ENCODE measurements around the gene TJP1. TPM values are rescaled to one million over a fixed set of nuclear protein-coding genes. Genes with fewer than 3 reads are reported as not detected.
A peak's percentile ranks its signal among the peaks of the same experiment; 100 is the strongest.
"Not testable (repeated sequence)": the region's sequence is repeated elsewhere in the genome, so short reads cannot be mapped to it uniquely, and the experiment has no call there.

TJP1 gene
- total and polyA plus RNA-seq, 9 of the 15 experiments (the other 6 are each of a cell fraction or from before 2014, with no cell fraction given) = 9.1 to 39.3 (median 28.0) TPM

DNA sequence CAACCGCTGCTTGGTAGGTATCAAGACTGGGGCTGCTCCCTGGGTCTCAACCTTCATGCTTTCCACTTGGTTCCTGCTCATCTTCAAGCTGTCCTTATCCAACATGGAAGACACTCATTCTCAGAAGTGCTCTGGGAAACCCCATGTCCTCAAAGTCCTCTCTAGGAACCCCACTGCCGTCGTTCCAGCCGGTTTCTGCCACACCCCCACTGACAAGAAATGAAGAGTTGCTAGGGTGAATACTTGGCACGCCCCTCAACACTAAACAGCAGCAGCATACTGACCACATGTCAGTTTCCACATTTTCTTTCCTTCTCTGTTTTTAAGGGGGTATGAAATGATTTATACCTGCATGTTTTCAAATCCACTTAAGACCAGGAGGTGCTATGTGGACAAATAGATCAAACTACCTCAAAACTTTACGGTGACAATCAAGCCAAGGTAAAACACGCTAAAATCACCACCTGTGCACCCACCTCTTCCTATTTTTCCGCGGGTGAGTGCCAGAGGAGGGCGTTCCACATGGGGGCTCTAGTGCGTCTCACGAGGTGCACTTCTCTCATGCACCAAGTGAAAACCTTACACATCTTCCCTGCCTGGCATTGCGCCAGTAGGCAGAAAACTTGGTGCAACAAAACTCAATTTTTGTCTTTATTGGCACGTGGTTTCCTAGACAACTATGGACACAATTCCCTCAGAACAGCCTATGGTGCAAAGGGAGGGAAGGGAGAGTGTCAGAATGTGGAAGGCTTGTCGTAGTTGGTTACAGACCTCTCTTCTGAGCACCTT is 125.1 kb downstream of the TJP1 start:
- no peak overlapping the region for H3K4me3 ChIP-seq
- no peaks in the 10 kb centered on the region for H3K4me1 ChIP-seq (replicated peaks in 1 of 2; ENCODE audit: control insufficient read depth in 2 of 2, insufficient read depth in 2 of 2, low read length in 2 of 2)
- CTCF ChIA-PET (ENCODE audit: low intra/inter-chr PET ratio) = no interaction called here

DNA sequence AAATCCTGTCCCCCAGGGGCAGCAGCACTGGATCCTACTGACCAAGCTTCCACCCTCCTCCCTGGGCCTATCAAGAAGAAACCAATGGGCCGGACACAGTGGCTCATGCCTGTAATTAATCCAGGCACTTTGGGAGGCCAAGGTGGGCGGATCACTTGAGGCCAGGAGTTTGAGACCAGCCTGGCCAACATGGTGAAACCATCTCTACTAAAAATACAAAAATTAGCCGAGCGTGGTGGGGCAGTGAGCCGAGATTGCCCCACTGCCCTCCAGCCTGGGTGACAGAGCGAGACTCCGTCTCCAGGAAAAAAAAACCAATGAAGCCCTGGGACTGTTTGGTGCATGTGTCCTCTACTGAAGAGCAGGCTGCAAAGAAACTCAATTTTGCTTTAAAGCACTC is 125.8 kb downstream of the TJP1 start:
- H2AFZ ChIP-seq (ENCODE audit: low read depth, low read length); ATAC-seq; H3K27me3 ChIP-seq (ENCODE audit: control insufficient read depth in 2 of 2, insufficient read depth in 2 of 2, low read length in 2 of 2); H3K4me2 ChIP-seq (ENCODE audit: insufficient read depth, low read length); DNase-seq (ENCODE audit: extremely low read depth in 1 of 4, low spot score in 3 of 4); H3K4me1 ChIP-seq (replicated peaks in 1 of 2; ENCODE audit: control insufficient read depth in 2 of 2, insufficient read depth in 2 of 2, low read length in 2 of 2); FAIRE-seq; CTCF ChIA-PET (ENCODE audit: low intra/inter-chr PET ratio); H4K20me1 ChIP-seq (replicated peaks; ENCODE audit: control insufficient read depth, insufficient read depth, low read length); BruUV-seq (replicated peaks); intact Hi-C loops (cut with micrococcal nuclease); H3K27ac ChIP-seq (ENCODE audit: extremely low read depth, low read depth, low read length); POLR2A ChIA-PET; H3K9ac ChIP-seq (ENCODE audit: insufficient read depth in 1 of 2, low read depth in 2 of 2, low read length in 2 of 2); H3K4me3 ChIP-seq; H3K9me3 ChIP-seq (replicated peaks; ENCODE audit: control insufficient read depth, insufficient read depth, low read depth, low read length); H3K9me1 ChIP-seq (ENCODE audit: control insufficient read depth, insufficient read depth, low read length); H3K79me2 ChIP-seq (ENCODE audit: control insufficient read depth, insufficient read depth, low read length): not testable (repeated sequence)
- in situ Hi-C loops (cut with MboI) = loop anchor here (10.0 kb wide), 1 partner anchor 228 kb away; no protein-coding TSS in a partner anchor
- WGBS (ENCODE audit: insufficient coverage, low coverage, missing lambda C conversion rate) = 68% methylated on average over 7 of the region's 7 CpGs
- peaks cover 19% of the 10 kb centered on the region; the same call in 2 of the 3 replicates for H3K36me3 ChIP-seq (ENCODE audit: control insufficient read depth, insufficient read depth, low read length)

More for the DNA sequence above, 125.1 kb downstream of the TJP1 start:
- intact Hi-C loops (cut with micrococcal nuclease) (no loop called here), in situ Hi-C loops (cut with MboI) (loop anchor here (10.0 kb wide), 1 partner anchor 228 kb away; no protein-coding TSS in a partner anchor)
- peaks cover 23% of the 10 kb centered on the region; the same call in 2 of the 3 replicates for H3K36me3 ChIP-seq (ENCODE audit: control insufficient read depth, insufficient read depth, low read length)
- peaks cover 4% of the 10 kb centered on the region for H3K9me1 ChIP-seq (ENCODE audit: control insufficient read depth, insufficient read depth, low read length)
- H3K27me3 ChIP-seq (ENCODE audit: control insufficient read depth in 2 of 2, insufficient read depth in 2 of 2, low read length in 2 of 2) = no peaks in the 10 kb centered on the region
- H3K4me2 ChIP-seq (ENCODE audit: insufficient read depth, low read length) = no peak overlapping the region
- no peak overlapping the region for H3K9ac ChIP-seq (ENCODE audit: insufficient read depth in 1 of 2, low read depth in 2 of 2, low read length in 2 of 2)
- TF ChIP-seq ZNF699 (CRISPR knock-in tag; IDR thresholded peaks at IDR 0.05; ENCODE audit: insufficient replicate concordance) (no peak), NFIC (IDR thresholded peaks at IDR 0.05) (peak; percentile 88), NFIX (CRISPR knock-in tag; IDR thresholded peaks at IDR 0.05; ENCODE audit: low read depth) (0 out of 2 replicates have a peak, but pooled peaks have one; percentile 9), ZNF174 (CRISPR knock-in tag; IDR thresholded peaks at IDR 0.05) (no peak)
- H2AFZ ChIP-seq (ENCODE audit: low read depth, low read length) = no peak overlapping the region
- BruUV-seq (replicated peaks) = no TSS peak
- POLR2A ChIA-PET = no interaction called here
- no peak for DNase-seq (ENCODE audit: extremely low read depth in 1 of 4, low spot score in 3 of 4)
- FAIRE-seq = no peak
- H3K27ac ChIP-seq (ENCODE audit: extremely low read depth, low read depth, low read length) = no peak overlapping the region
- WGBS (ENCODE audit: insufficient coverage, low coverage, missing lambda C conversion rate) = 61% methylated on average over 14 of the region's 15 CpGs
- H3K79me2 ChIP-seq (ENCODE audit: control insufficient read depth, insufficient read depth, low read length) = no peaks in the 10 kb centered on the region
- no peak for ATAC-seq
- no peaks in the 10 kb centered on the region for H3K9me3 ChIP-seq (replicated peaks; ENCODE audit: control insufficient read depth, insufficient read depth, low read depth, low read length)
- H4K20me1 ChIP-seq (replicated peaks; ENCODE audit: control insufficient read depth, insufficient read depth, low read length) = no peaks in the 10 kb centered on the region
